DND-41 (cell line): ENCODE measurements around the gene C16orf95.

Experiments used
- ATAC-seq: fragments of 200-7000 bp; cut with Tn5 transposase; 3 replicates; pipeline ENCODE4 v1.9.1; 2021; ENCODE audit warnings: low read depth; ENCODE audit not compliant: insufficient read depth
- DNase-seq: peaks from one replicate; pipeline ENCODE4 v3.0.0-alpha.2; 2020
- H2AFZ ChIP-seq: 2 replicates; pipeline ENCODE4 v1.6.0; 2012; ENCODE audit warnings: low read depth, low read length
- H3K27ac ChIP-seq: 2 replicates; pipeline ENCODE4 v1.5.1; 2012; ENCODE audit warnings: low read length, inconsistent platforms
- H3K27me3 ChIP-seq: fragments of 200-600 bp; sonication (generic); 2 replicates; pipeline ENCODE4 v1.6.0; 2012; ENCODE audit warnings: low read length, mild to moderate bottlenecking, inconsistent platforms; ENCODE audit not compliant: insufficient read depth, poor library complexity
- H3K36me3 ChIP-seq: 2 replicates; pipeline ENCODE4 v1.5.1; 2012; ENCODE audit warnings: low read length, inconsistent platforms; ENCODE audit not compliant: insufficient read depth
- H3K4me1 ChIP-seq: 2 replicates; pipeline ENCODE4 v1.5.1; 2012; ENCODE audit warnings: mild to moderate bottlenecking, low read length; ENCODE audit not compliant: insufficient read depth
- H3K4me2 ChIP-seq: 2 replicates; pipeline ENCODE4 v1.6.0; 2012; ENCODE audit warnings: mild to moderate bottlenecking, moderate library complexity, low read length, inconsistent platforms; ENCODE audit not compliant: insufficient read depth
- H3K4me3 ChIP-seq, 2 experiments: fragments of 200-600 bp in 1 of 2; shearing (Covaris generic) in 1 of 2; 2 replicates each; pipeline ENCODE4 v1.5.1; 2012 to 2016; ENCODE audit warnings: inconsistent platforms in 2 of 2, low read length in 2 of 2, mild to moderate bottlenecking in 2 of 2, low read depth in 1 of 2, moderate library complexity in 1 of 2
- H3K79me2 ChIP-seq: 2 replicates; pipeline ENCODE4 v1.6.0; 2012; ENCODE audit warnings: low read length, inconsistent platforms; ENCODE audit not compliant: insufficient read depth
- H3K9ac ChIP-seq: 2 replicates; pipeline ENCODE4 v1.6.0; 2012; ENCODE audit warnings: low read depth, mild to moderate bottlenecking, inconsistent platforms, low read length, moderate library complexity
- H3K9me3 ChIP-seq: 2 replicates; pipeline ENCODE4 v1.5.1; 2012; ENCODE audit warnings: low read length, moderate library complexity, mild to moderate bottlenecking, inconsistent platforms; ENCODE audit not compliant: insufficient read depth, severe bottlenecking
- H4K20me1 ChIP-seq: 2 replicates; pipeline ENCODE4 v1.6.0; 2012; ENCODE audit warnings: low read length; ENCODE audit not compliant: insufficient read depth
- CTCF ChIP-seq: IDR thresholded peaks from 2 replicates; pipeline ENCODE4 v1.5.1; 2012; ENCODE audit warnings: borderline replicate concordance, low read length, moderate library complexity, mild to moderate bottlenecking; ENCODE audit not compliant: poor library complexity, severe bottlenecking; ENCODE audit errors: extremely low read depth
- EZH2 ChIP-seq: IDR thresholded peaks from 3 replicates; pipeline ENCODE4 v1.6.1; 2012; ENCODE audit warnings: borderline replicate concordance, low read depth, mild to moderate bottlenecking, moderate library complexity, low read length, inconsistent platforms; ENCODE audit not compliant: severe bottlenecking

C16orf95 gene

GRCh38 chr16:87316923-87317749 lies at the start of gene C16orf95:
Gene C16orf95, minus strand, starts transcription at chr16:87317392. Its CDS starts 150 bp downstream, at chr16:87317242.
- no peaks in the 10 kb centered on the region for H3K27me3 ChIP-seq
- peak; percentile 97 for DNase-seq
- peak within 1 kb of the TSS; percentile 96 for H3K9ac ChIP-seq
- peaks cover 23% of the 10 kb centered on the region for H3K4me1 ChIP-seq
- H4K20me1 ChIP-seq = 0 out of 2 replicates have a peak, but pooled peaks cover 5% of the 10 kb centered on the region
- peak within 1 kb of the TSS; percentile 95 for H3K4me2 ChIP-seq
- peak within 1 kb of the TSS; percentile 87 to 95 for H3K4me3 ChIP-seq
- peak within 1 kb of the TSS; percentile 95 for H2AFZ ChIP-seq
- H3K9me3 ChIP-seq = no peaks in the 10 kb centered on the region
- H3K79me2 ChIP-seq = peaks cover 20% of the 10 kb centered on the region
- H3K27ac ChIP-seq = peak within 1 kb of the TSS; percentile 94
- ATAC-seq = peak; percentile 96
- TF ChIP-seq CTCF = peak; percentile 56
- no peak for TF ChIP-seq EZH2
- H3K36me3 ChIP-seq = peaks cover 10% of the 10 kb centered on the region

GRCh38 chr16:87366930-87367329 lies 49.7 kb upstream of the C16orf95 start:
- Histone ChIP-seq H3K4me2 (no peak overlapping the region), H4K20me1 (peaks cover 64% of the 10 kb centered on the region), H3K79me2 (peaks cover 92% of the 10 kb centered on the region), H3K36me3 (peaks cover 32% of the 10 kb centered on the region), H3K27me3 (no peaks in the 10 kb centered on the region), H3K27ac (no peak overlapping the region), H3K9ac (no peak overlapping the region), H2AFZ (no peak overlapping the region), H3K9me3 (no peaks in the 10 kb centered on the region), H3K4me1 (no peaks in the 10 kb centered on the region), H3K4me3 (no peak overlapping the region)
- TF ChIP-seq EZH2 (no peak), CTCF (no peak)
- DNase-seq (no peak), ATAC-seq (no peak)

GRCh38 chr16:87366288-87366687 lies 49.1 kb upstream of the C16orf95 start:
- no peak overlapping the region for H3K9ac ChIP-seq
- H3K79me2 ChIP-seq = peaks cover 92% of the 10 kb centered on the region
- peaks cover 37% of the 10 kb centered on the region for H3K36me3 ChIP-seq
- H3K27ac ChIP-seq = no peak overlapping the region
- no peak overlapping the region for H2AFZ ChIP-seq
- H3K4me1 ChIP-seq = no peaks in the 10 kb centered on the region
- H3K4me2 ChIP-seq = no peak overlapping the region
- DNase-seq = no peak
- H3K9me3 ChIP-seq = no peaks in the 10 kb centered on the region
- H4K20me1 ChIP-seq = peaks cover 61% of the 10 kb centered on the region
- no peak for ATAC-seq
- no peak for TF ChIP-seq CTCF
- no peak for TF ChIP-seq EZH2
- no peak overlapping the region for H3K4me3 ChIP-seq
- no peaks in the 10 kb centered on the region for H3K27me3 ChIP-seq
